HCT116 (cell line): ENCODE data around the gene SMG6.

Experiments
- CEBPB ChIP-seq: IDR thresholded peaks from 2 replicates; pipeline ENCODE4 v1.6.1; 2012; ENCODE audit warnings: low read depth
- EGR1 ChIP-seq: IDR thresholded peaks from 2 replicates; pipeline ENCODE4 v1.6.1; 2012; ENCODE audit warnings: low read depth
- EZH2phosphoT487 ChIP-seq: fragments of 200-600 bp; IDR thresholded peaks from 2 replicates; pipeline ENCODE4 v1.6.1; 2018; ENCODE audit warnings: antibody characterized with exemption, borderline replicate concordance
- POLR2A ChIP-seq: IDR thresholded peaks from 2 replicates; pipeline ENCODE4 v1.7.0; 2011; ENCODE audit warnings: borderline replicate concordance; ENCODE audit not compliant: insufficient read depth, insufficient read length; ENCODE audit errors: extremely low read depth
- POLR2AphosphoS5 ChIP-seq: IDR thresholded peaks from 2 replicates; pipeline ENCODE4 v1.6.1; 2011; ENCODE audit warnings: mild to moderate bottlenecking, low read depth, low read length, moderate library complexity
- RAD21 ChIP-seq: IDR thresholded peaks from 2 replicates; pipeline ENCODE4 v1.6.1; 2012; ENCODE audit warnings: low read depth, mild to moderate bottlenecking
- SIN3A ChIP-seq: IDR thresholded peaks from 2 replicates; pipeline ENCODE4 v1.6.1; 2012; ENCODE audit warnings: low read depth
- SP1 ChIP-seq: IDR thresholded peaks from 2 replicates; pipeline ENCODE4 v1.6.1; 2012; ENCODE audit warnings: low read depth
- YY1 ChIP-seq: IDR thresholded peaks from 2 replicates; pipeline ENCODE4 v1.6.1; 2011; ENCODE audit warnings: low read length, low read depth, moderate library complexity, mild to moderate bottlenecking; ENCODE audit not compliant: insufficient replicate concordance; ENCODE audit errors: extremely low read depth
- ZFX ChIP-seq: fragments of 450-650 bp; IDR thresholded peaks from 2 replicates; pipeline ENCODE4 v1.6.1; 2017
- TF ChIP-seq, protein P1 (sequence below), 3 experiments: fragments of 200-600 bp in 1 of 3; sonication (generic) in 1 of 3; IDR thresholded peaks in 2 of 3; conservative IDR thresholded peaks in 1 of 3; 2 replicates each; pipeline ENCODE4 v1.5.1; 2012 to 2017; ENCODE audit warnings: low read depth in 2 of 3, low read length in 2 of 3, antibody characterized with exemption in 1 of 3, borderline replicate concordance in 1 of 3, control low read depth in 1 of 3, mild to moderate bottlenecking in 1 of 3, mixed read lengths in 1 of 3, mixed run types in 1 of 3, moderate library complexity in 1 of 3; ENCODE audit not compliant: insufficient read depth in 1 of 3
- TF ChIP-seq, protein P2 (sequence below): IDR thresholded peaks from 2 replicates; pipeline ENCODE4 v1.6.1; 2012
- TF ChIP-seq, protein P3 (sequence below): IDR thresholded peaks from 2 replicates; pipeline ENCODE4 v1.6.1; 2012; ENCODE audit warnings: low read depth

DNA sequence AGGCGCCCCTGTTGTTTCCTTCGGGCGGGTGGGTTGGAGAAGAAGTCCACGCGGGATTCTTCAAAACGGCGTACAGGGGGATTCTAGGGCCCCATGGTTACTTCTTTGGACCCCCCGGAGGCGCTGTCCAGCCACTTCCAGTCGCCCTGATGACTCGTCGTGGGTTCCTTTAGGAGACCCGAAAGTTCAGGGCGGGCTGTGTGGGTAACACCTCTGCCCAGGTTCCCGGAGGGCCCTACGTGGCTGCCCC, 249.4 kb downstream of the SMG6 start:
- TF ChIP-seq, protein P1, sequence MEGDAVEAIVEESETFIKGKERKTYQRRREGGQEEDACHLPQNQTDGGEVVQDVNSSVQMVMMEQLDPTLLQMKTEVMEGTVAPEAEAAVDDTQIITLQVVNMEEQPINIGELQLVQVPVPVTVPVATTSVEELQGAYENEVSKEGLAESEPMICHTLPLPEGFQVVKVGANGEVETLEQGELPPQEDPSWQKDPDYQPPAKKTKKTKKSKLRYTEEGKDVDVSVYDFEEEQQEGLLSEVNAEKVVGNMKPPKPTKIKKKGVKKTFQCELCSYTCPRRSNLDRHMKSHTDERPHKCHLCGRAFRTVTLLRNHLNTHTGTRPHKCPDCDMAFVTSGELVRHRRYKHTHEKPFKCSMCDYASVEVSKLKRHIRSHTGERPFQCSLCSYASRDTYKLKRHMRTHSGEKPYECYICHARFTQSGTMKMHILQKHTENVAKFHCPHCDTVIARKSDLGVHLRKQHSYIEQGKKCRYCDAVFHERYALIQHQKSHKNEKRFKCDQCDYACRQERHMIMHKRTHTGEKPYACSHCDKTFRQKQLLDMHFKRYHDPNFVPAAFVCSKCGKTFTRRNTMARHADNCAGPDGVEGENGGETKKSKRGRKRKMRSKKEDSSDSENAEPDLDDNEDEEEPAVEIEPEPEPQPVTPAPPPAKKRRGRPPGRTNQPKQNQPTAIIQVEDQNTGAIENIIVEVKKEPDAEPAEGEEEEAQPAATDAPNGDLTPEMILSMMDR (IDR thresholded peaks at IDR 0.05 in 2 of 3, conservative IDR thresholded peaks at IDR 0.05 in 1 of 3; ENCODE audit: borderline replicate concordance in 1 of 3, insufficient read depth in 1 of 3, low read depth in 2 of 3, low read length in 2 of 3), result no peak
- no peak for TF ChIP-seq CEBPB
- no peak for TF ChIP-seq EZH2phosphoT487
- TF ChIP-seq YY1, result no peak
- no peak for TF ChIP-seq ZFX
- no peak for TF ChIP-seq POLR2A
- no peak for TF ChIP-seq RAD21
- TF ChIP-seq, protein P2, sequence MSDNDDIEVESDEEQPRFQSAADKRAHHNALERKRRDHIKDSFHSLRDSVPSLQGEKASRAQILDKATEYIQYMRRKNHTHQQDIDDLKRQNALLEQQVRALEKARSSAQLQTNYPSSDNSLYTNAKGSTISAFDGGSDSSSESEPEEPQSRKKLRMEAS, result no peak
- no peak for TF ChIP-seq SP1
- no peak for TF ChIP-seq POLR2AphosphoS5
- TF ChIP-seq EGR1, result no peak
- no peak for TF ChIP-seq SIN3A
- TF ChIP-seq, protein P3, sequence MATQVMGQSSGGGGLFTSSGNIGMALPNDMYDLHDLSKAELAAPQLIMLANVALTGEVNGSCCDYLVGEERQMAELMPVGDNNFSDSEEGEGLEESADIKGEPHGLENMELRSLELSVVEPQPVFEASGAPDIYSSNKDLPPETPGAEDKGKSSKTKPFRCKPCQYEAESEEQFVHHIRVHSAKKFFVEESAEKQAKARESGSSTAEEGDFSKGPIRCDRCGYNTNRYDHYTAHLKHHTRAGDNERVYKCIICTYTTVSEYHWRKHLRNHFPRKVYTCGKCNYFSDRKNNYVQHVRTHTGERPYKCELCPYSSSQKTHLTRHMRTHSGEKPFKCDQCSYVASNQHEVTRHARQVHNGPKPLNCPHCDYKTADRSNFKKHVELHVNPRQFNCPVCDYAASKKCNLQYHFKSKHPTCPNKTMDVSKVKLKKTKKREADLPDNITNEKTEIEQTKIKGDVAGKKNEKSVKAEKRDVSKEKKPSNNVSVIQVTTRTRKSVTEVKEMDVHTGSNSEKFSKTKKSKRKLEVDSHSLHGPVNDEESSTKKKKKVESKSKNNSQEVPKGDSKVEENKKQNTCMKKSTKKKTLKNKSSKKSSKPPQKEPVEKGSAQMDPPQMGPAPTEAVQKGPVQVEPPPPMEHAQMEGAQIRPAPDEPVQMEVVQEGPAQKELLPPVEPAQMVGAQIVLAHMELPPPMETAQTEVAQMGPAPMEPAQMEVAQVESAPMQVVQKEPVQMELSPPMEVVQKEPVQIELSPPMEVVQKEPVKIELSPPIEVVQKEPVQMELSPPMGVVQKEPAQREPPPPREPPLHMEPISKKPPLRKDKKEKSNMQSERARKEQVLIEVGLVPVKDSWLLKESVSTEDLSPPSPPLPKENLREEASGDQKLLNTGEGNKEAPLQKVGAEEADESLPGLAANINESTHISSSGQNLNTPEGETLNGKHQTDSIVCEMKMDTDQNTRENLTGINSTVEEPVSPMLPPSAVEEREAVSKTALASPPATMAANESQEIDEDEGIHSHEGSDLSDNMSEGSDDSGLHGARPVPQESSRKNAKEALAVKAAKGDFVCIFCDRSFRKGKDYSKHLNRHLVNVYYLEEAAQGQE, result no peak
